Astrocyte (in vitro differentiated cells and primary cell): ENCODE measurements around the gene TLR6.

Experiments used
- CTCF ChIP-seq: IDR thresholded peaks from 2 replicates; pipeline ENCODE4 v1.5.1; 2011; ENCODE audit warnings: low read depth, mild to moderate bottlenecking, inconsistent platforms, low read length, moderate library complexity; ENCODE audit not compliant: insufficient read depth
- EZH2 ChIP-seq: IDR thresholded peaks from 2 replicates; pipeline ENCODE4 v1.6.1; 2012; ENCODE audit warnings: mild to moderate bottlenecking, low read length, inconsistent platforms; ENCODE audit not compliant: insufficient read depth

GRCh38 chr4:38795087-38795486, 61.5 kb downstream of the TLR6 start:
- TF ChIP-seq CTCF (no peak), EZH2 (no peak)
